ENCODE measurements around the gene NGRN. TPM values are rescaled to one million over a fixed set of nuclear protein-coding genes. Genes with fewer than 3 reads are reported as not detected.

The NGRN gene, protein sequence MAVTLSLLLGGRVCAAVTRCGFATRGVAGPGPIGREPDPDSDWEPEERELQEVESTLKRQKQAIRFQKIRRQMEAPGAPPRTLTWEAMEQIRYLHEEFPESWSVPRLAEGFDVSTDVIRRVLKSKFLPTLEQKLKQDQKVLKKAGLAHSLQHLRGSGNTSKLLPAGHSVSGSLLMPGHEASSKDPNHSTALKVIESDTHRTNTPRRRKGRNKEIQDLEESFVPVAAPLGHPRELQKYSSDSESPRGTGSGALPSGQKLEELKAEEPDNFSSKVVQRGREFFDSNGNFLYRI
- total RNA-seq (2014; rRNA removed; shearing (Covaris generic)) (98.8 and 122 TPM in 2 replicates), polyA plus RNA-seq (2016; fragmentation: Nextera tagmentation; extraction: Ambion mirVana) (99.5 and 107 TPM in 2 replicates)

DNA sequence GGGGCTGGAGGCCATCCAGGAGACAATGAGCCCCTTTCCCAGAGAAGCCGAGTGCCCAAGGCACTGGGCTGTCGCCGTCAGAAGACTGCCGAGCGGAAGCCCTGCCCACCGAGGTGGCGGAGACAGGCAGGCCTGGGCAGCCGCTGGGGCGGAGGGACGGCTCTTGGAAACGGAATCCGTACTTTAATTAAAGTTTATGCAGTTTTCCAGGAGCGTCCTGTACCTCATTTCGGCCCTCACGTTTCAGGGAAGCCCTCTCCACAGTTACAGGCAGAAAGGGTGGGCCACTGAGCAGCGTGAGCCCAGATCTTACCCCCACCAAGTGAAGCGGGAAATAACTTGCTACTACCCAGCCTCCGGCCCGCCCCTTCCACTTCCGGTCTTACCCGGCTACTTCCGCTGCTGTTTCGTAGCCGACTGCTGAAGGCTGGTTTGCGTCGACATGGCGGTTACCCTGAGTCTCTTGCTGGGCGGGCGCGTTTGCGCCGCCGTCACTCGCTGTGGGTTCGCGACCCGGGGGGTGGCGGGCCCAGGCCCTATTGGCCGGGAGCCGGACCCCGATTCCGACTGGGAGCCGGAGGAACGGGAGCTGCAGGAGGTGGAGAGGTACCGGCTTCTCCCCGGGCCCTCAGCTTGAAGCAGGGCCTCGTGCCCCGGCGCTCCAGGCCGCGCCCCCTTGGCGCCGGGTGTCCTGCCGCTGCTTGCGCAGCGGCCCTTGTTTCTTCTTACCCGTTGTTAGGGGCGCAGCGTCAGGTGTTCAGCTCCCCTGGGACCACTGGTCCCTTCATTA lies at the start of gene NGRN:
Gene NGRN, plus strand, starts transcription at position 402 of the 790 bp plus-strand sequence. Its CDS starts 41 bp downstream, at position 443.
- peak; percentile 95 for DNase-seq
- peak within 1 kb of the TSS; percentile 93 for H3K9ac ChIP-seq
- no peaks in the 10 kb centered on the region for H3K9me2 ChIP-seq (ENCODE audit: insufficient read depth)
- H3K36me3 ChIP-seq (ENCODE audit: low read depth) = peaks cover 7% of the 10 kb centered on the region; the same call in 1 of the 2 replicates
- H3F3A ChIP-seq (ENCODE audit: insufficient read depth) = peaks cover 4% of the 10 kb centered on the region; the same call in 1 of the 2 replicates
- 0 to 1% methylated on average over 48 to 57 of the region's 59 CpGs for WGBS, 2 experiments (ENCODE audit: low coverage in 1 of 2, low lambda C conversion rate in 2 of 2, missing lambda C conversion rate in 2 of 2)
- TF ChIP-seq EZH2 (IDR thresholded peaks at IDR 0.05; ENCODE audit: insufficient read depth, poor library complexity, severe bottlenecking) (no peak), EZH2phosphoT487 (IDR thresholded peaks at IDR 0.05; ENCODE audit: insufficient read depth, low read depth) (no peak)
- no peaks in the 10 kb centered on the region for H3K27me3 ChIP-seq (replicated peaks; ENCODE audit: insufficient read depth)
- peak within 1 kb of the TSS; percentile 96 for H3K4me2 ChIP-seq (ENCODE audit: unreplicated experiment)
- H3K9me3 ChIP-seq (ENCODE audit: low read depth) = no peaks in the 10 kb centered on the region
- peaks cover 37% of the 10 kb centered on the region for H3K4me1 ChIP-seq (ENCODE audit: insufficient read depth)
- H3K79me2 ChIP-seq (ENCODE audit: insufficient read depth) = peaks cover 48% of the 10 kb centered on the region
- peak within 1 kb of the TSS; percentile 93 for H3K4me3 ChIP-seq
- H4K20me1 ChIP-seq (ENCODE audit: insufficient read depth) = no peaks in the 10 kb centered on the region; the same call in 1 of the 2 replicates
- in situ Hi-C loops (cut with MboI) = no loop called here
- peak within 1 kb of the TSS; percentile 90 for H3K27ac ChIP-seq
- H2AFZ ChIP-seq = peak within 1 kb of the TSS; percentile 84

- H3K9me3 ChIP-seq (ENCODE audit: low read depth) = no peaks in the 10 kb centered on the region
- H4K20me1 ChIP-seq (ENCODE audit: insufficient read depth) = no peaks in the 10 kb centered on the region
- H3F3A ChIP-seq (ENCODE audit: insufficient read depth) = no peaks in the 10 kb centered on the region
- H3K36me3 ChIP-seq (ENCODE audit: low read depth) = no peaks in the 10 kb centered on the region
- WGBS, 2 experiments (ENCODE audit: low coverage in 1 of 2, low lambda C conversion rate in 2 of 2, missing lambda C conversion rate in 2 of 2) = 79 to 83% methylated on average over 9 of the region's 9 CpGs
- no peak overlapping the region for H2AFZ ChIP-seq
- in situ Hi-C loops (cut with MboI) = loop anchor here (5.0 kb wide), 1 partner anchor 56 kb away; no protein-coding TSS in a partner anchor
- H3K79me2 ChIP-seq (ENCODE audit: insufficient read depth) = no peaks in the 10 kb centered on the region
- no peak overlapping the region for H3K4me2 ChIP-seq (ENCODE audit: unreplicated experiment)
- no peak overlapping the region for H3K4me3 ChIP-seq
- no peaks in the 10 kb centered on the region for H3K9me2 ChIP-seq (ENCODE audit: insufficient read depth)
- no peak overlapping the region for H3K27ac ChIP-seq
- no peak for DNase-seq
- TF ChIP-seq EZH2 (IDR thresholded peaks at IDR 0.05; ENCODE audit: insufficient read depth, poor library complexity, severe bottlenecking) (no peak), EZH2phosphoT487 (IDR thresholded peaks at IDR 0.05; ENCODE audit: insufficient read depth, low read depth) (no peak)
- no peak overlapping the region for H3K9ac ChIP-seq
- no peaks in the 10 kb centered on the region for H3K4me1 ChIP-seq (ENCODE audit: insufficient read depth)
- H3K27me3 ChIP-seq (replicated peaks; ENCODE audit: insufficient read depth) = no peaks in the 10 kb centered on the region
Measured at GRCh38 chr15:90217671-90218394, 47.6 kb upstream of the NGRN start.

DNA sequence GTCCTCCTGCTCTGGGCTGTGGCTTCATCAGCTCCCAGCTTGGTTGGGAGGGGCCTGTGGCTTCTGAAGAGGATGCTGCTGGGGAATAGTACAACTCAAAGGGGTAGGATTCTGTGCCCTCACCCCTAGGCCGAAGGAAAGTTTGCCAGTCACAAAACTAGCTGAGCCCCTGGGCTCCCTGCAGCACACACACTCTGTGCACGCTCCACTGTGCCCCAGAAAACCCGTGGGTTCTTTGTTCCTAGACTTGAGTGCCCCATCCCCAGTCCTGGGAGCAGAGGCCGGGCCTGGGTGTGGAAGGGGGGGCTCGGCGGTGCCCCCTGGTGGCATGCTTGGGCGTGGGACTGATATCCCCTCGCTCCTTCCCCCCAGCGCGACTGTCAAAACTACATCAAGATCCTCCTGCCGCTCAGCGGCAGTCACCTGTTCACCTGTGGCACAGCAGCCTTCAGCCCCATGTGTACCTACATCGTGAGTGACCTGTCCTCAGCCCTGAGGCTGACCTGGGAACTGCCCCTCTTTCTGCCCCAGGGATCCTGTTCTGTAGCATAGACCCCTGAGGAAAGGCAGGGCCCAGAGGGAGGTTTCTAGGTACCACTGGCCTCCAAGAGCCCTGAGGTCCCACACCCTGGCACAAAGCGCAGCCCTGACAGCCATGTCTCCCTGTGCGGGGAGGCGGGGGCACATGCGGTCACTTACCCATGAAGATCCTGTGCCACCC lies 45.9 kb upstream of the NGRN start:
- Histone ChIP-seq H3K9me2 (ENCODE audit: insufficient read depth) (no peaks in the 10 kb centered on the region), H3K36me3 (ENCODE audit: low read depth) (no peaks in the 10 kb centered on the region), H3K4me1 (ENCODE audit: insufficient read depth) (no peaks in the 10 kb centered on the region), H3K9me3 (ENCODE audit: low read depth) (no peaks in the 10 kb centered on the region), H3K9ac (no peak overlapping the region), H3K27ac (no peak overlapping the region), H3K4me2 (ENCODE audit: unreplicated experiment) (no peak overlapping the region), H3K79me2 (ENCODE audit: insufficient read depth) (no peaks in the 10 kb centered on the region), H4K20me1 (ENCODE audit: insufficient read depth) (no peaks in the 10 kb centered on the region), H3K27me3 (replicated peaks; ENCODE audit: insufficient read depth) (no peaks in the 10 kb centered on the region), H2AFZ (no peak overlapping the region), H3F3A (ENCODE audit: insufficient read depth) (no peaks in the 10 kb centered on the region), H3K4me3 (no peak overlapping the region)
- WGBS, 2 experiments (ENCODE audit: low coverage in 1 of 2, low lambda C conversion rate in 2 of 2, missing lambda C conversion rate in 2 of 2) = 54 to 56% methylated on average over 17 of the region's 17 CpGs
- TF ChIP-seq EZH2 (IDR thresholded peaks at IDR 0.05; ENCODE audit: insufficient read depth, poor library complexity, severe bottlenecking) = no peak
- DNase-seq = peak; percentile 53
- in situ Hi-C loops (cut with MboI) = loop anchor here (5.0 kb wide), 1 partner anchor 57 kb away; no protein-coding TSS in a partner anchor
